ENCODE data around the gene CEP350. TPM values are rescaled to one million over a fixed set of nuclear protein-coding genes. Genes with fewer than 3 reads are reported as not detected.
"Not testable (repeated sequence)": the region's sequence is repeated elsewhere in the genome, so short reads cannot be mapped to it uniquely, and the experiment has no call there.

CEP350 gene
- total RNA-seq, 1 experiment from 2014 or later: 39.7 TPM

DNA sequence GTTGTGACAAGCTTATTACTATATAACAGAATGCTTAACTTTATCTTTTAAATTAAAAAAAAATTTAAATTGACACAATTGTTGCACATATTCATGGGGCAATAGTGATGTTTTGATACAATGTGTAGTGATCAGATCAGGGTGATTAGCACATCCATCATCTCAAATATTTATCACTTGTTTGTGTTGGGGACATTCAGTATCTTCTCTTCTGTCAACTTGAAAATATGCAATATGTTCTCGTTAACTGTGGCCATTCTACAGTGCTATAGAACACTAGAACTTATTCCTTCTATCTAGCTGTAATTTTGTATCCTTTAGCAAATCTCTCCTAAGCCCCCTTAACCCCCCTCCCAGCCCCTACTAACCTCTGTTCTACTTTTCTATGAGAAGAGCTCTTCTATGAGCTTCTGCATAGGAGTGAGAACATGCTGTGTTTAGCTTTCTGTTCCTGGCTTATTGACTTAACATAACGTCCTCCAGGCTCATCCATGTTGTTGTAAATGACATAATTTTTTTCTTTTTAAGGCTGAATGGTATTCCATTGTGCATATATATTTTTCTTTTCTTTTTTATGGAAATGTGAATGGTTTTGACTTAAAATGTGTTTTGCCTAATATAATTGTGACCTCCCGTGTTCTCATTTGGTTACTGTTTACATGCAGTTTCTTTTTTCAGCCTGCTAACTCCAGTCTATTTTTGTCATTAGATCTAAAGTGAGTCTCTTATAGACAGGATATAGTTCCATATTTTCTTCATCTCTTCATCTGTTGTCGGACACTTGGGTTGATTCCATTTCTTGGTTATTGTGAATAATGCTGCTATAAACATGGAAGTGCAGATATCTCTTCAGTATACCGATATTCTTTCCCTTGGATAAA lies 23.8 kb downstream of the CEP350 start:
- DNase-seq (ENCODE audit: low read depth): no peak

DNA sequence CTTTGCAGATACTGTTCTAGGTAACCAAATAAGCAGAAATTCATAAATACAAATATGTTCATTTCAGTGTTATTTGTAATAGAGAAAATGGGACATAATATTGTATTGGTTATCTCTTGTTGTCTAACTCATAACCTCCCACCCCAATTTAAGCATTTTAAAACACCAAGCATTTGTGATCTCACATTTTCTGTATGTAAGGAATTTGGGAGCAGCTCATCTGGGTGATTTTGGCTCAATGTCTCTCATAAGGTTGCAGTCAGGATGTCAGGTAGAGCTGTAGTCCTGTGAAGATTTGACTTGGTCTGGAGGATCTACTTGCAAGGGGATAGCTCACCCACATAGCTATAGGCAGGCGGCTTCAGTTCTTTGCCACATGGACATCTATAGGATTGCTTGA lies 29.5 kb downstream of the CEP350 start:
- no peak for DNase-seq (ENCODE audit: low read depth)

- no peak for DNase-seq (ENCODE audit: low read depth)
Observed at GRCh38 chr1:179984942-179985341, 30.3 kb downstream of the CEP350 start.

GRCh38 chr1:179990847-179991246 lies 36.2 kb downstream of the CEP350 start:
- no peak for DNase-seq (ENCODE audit: low read depth)

DNA sequence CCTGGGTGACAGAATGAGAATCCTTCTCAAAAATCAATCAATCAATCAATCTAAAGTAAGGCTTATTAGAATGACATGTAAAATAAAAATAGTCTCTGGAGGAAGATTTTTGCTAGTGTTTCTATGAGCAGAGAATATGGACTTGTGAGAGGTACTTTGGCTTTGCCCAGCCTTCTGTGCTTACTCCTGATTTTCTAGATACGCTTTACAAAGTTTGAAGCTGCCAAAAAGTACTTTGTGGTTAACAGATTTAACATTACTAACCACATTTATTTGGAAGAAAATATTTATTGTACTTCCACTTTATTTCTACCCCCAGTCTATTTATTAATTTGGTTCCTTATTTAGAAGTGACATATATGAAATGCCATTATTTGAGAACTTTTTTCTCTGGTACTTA lies 41.0 kb downstream of the CEP350 start:
- no peak for DNase-seq (ENCODE audit: low read depth)

DNA sequence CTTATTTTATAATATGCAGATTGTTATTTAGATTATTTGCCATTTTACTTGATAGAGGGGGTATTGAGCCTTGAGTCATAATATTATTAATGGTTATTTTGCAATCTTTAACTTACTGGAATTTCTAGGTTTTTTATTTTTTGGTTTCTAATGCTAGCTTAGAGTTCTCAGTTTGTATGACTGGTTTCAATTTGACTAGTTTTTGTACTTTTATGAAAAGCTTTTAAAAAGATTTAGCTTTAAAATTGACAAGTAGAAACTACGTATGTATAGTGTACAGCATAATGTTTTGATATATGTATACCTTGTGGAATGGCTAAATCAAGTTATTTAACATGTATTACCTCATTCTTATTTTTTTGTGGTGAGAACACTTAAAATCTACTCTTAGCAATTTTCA lies 41.5 kb downstream of the CEP350 start:
- no peak for DNase-seq (ENCODE audit: low read depth)

DNA sequence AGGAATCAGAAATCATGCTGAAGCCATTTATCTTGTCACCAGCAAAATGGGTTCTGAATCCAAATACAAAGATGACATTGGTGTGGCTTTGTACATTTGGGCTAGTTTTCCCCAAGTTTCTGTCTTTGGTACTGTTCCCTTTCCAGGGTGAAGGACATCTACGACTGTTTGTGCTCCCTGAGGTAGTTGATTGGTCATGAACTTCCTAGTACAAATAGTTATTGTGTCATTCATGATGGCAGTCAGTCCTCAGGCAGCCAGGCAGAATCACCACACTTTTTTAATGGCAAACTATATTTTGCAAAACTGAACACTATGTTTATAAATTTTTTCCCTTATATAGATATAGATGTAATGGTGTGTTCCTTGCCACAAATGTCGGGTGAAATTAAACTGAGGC lies 46.0 kb downstream of the CEP350 start:
- DNase-seq (ENCODE audit: low read depth): no peak

DNA sequence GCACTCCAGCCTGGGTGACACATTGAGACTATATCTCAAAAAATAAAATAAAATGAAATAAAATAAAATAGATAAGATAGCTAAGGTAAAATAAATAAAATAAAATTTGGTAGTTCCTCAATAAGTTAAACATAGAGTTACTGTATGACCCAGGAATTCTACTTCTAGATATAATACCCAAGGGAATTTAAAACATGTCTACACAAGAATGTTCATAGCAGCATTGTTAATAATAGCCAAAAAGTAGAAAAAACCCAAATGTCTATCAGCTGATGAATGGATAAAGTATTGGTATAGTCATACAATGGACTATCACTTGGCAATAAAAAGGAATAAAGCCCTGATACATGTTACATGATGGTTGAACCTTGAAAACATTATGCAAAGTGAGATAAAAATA lies 47.8 kb downstream of the CEP350 start:
- DNase-seq (ENCODE audit: low read depth): no peak

- no peak for DNase-seq (ENCODE audit: low read depth)
Observed at GRCh38 chr1:180003026-180003695, 48.6 kb downstream of the CEP350 start.

- DNase-seq (ENCODE audit: low read depth): not testable (repeated sequence)
Observed at GRCh38 chr1:180006762-180007161, 52.2 kb downstream of the CEP350 start.

- DNase-seq (ENCODE audit: low read depth): peak; percentile 21
Observed at GRCh38 chr1:180020017-180020416, 65.4 kb downstream of the CEP350 start.

GRCh38 chr1:180026556-180026955 lies 71.9 kb downstream of the CEP350 start:
- peak; percentile 3 for DNase-seq (ENCODE audit: low read depth)

GRCh38 chr1:180027949-180028445 lies 73.4 kb downstream of the CEP350 start:
- DNase-seq (ENCODE audit: low read depth): peak; percentile 68

GRCh38 chr1:180028864-180029263 lies 74.3 kb downstream of the CEP350 start:
- no peak for DNase-seq (ENCODE audit: low read depth)

DNA sequence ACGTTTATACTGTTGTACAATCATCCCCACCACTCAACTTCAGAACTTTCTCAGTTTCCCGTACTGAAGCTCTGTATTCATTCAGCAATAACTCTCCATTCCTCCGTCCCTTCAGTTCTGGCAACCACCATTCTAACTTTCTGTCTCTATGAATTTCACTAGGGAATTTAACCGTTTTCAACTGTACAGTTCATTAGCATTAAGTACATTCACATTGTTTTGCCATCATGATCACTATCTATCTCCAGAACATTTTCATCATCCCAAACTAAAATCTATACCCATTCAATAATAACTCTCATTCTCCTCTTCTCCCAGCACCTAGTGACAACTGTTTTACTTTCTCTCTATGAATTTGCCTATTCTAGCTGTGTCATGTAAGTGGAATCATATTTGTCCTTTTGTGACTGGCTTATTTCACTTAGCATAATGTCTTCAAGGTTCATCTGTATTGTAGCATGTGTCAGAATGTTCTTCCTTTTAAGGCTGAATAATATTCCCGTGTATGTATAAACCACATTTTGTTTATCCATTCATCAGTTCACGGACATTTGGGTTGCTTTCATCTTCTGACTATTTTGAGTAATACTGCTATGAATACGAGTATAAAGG lies 75.0 kb downstream of the CEP350 start:
- no peak for DNase-seq (ENCODE audit: low read depth)

GRCh38 chr1:180031664-180032063 lies 77.1 kb downstream of the CEP350 start:
- no peak for DNase-seq (ENCODE audit: low read depth)

- no peak for DNase-seq (ENCODE audit: low read depth)
Observed at GRCh38 chr1:180033390-180033789, 78.8 kb downstream of the CEP350 start.

DNA sequence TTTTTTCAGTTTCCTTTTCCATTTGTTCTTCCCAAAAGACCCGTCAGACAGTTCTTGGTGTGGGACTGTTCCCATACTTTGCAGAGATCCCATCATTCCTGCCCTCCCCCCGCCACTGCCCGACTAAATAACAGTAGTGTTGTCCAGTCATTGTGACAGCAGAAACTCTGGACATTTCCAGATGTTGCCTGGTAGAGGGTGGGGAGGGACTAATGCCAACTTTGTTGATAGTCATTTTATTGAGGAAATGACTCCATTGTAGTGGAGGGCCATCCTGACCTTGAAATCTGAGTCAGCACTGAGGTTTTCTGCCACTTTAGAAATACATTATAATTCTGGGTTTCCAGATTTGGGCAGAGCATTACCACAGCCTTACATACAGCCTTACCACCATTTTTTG lies 85.4 kb downstream of the CEP350 start:
- peak; percentile 86 for DNase-seq (ENCODE audit: low read depth)

DNA sequence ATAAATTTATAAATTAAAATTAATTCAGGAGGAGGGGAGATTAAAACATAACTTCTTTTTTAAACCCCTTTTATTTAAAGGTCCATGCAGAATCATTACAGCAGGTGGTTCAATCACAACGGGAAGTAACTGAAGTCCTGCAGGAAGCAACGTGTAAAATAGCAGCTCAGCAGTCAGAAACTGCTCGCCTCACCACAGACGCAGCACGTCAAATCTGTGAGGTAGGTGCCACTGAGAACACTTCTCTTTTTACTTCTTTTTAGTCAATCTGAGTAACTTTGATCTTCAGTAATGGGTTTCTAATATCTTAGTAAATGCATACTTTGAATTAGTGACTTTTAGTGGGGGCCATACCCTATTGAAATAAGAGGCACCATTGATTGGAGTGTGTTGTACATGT lies 87.0 kb downstream of the CEP350 start:
- DNase-seq (ENCODE audit: low read depth): no peak

GRCh38 chr1:180042988-180043622 lies 88.5 kb downstream of the CEP350 start:
- peak; percentile 57 for DNase-seq (ENCODE audit: low read depth)

DNA sequence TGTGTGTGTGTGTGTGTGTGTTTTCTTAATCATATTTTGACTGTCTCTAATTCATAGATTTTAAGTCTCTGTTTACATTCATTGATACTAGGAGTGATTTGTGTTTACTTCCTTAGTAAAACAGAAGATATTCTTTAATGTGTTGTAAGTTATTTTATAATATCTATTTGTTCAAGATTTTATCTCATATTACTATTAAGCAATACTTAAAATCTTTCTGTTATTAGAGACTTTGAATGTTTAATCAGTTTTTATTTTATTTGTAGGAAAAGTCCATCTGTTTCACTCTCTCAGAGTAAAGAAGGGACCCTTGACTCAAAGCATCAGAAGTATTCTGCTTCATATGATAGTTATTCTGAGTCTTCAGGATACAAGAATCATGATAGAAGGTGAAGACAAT lies 89.2 kb downstream of the CEP350 start:
- DNase-seq (ENCODE audit: low read depth): no peak

DNA sequence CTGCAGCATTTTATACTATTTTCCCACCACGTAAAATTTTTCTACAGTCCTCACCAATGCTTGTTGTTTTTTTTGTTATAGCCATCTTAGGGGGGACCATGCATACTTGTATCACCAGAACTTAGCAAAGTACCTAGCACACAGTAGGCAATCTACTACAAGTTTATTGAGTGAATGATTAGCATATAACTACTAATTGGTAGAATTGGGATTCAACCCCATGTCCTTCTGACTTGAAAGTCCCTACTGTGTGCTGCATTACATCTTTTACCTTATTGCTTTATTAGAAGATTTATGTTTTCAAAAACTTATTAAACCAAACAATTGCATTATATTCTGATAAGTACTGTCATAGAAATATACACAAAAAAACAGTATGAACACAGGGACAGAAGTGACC lies 92.1 kb downstream of the CEP350 start:
- DNase-seq (ENCODE audit: low read depth): no peak

All from LHCN-M2 (cell line).